Left colon (tissue), 2 donors: ENCODE results near the gene TBC1D17. TPM values are rescaled to one million over a fixed set of nuclear protein-coding genes. Genes with fewer than 3 reads are reported as not detected.
A peak's percentile ranks its signal among the peaks of the same experiment; 100 is the strongest.

ENCODE experiments used
- ATAC-seq: fragments of 200-7000 bp; cut with Tn5 transposase; one replicate; pipeline ENCODE4 v1.9.1; 2020; ENCODE audit warnings: mild to moderate bottlenecking, moderate library complexity
- DNase-seq, 2 donors: peaks; one replicate each; pipeline ENCODE4 v3.0.0-alpha.2; 2020
- intact Hi-C, 2 donors: fragments of 100-400 bp; cut with DNase I in 1 of 2; cut with micrococcal nuclease in 1 of 2; formaldehyde crosslinking; loops; one replicate each; pipeline versions ENCODE4 v1.11.2 to v1.14.0; 2022; cut with DNase I, micrococcal nuclease
- microRNA-seq, 2 donors: library from miRNA; unstranded; fragments of <30 nt; microRNA quantifications; one replicate each; pipeline versions ENCODE4 v1.1.0 to v1.2.0, GENCODE V29; 2020
- total RNA-seq, 2 donors: library from RNA; stranded (reverse); fragmentation: NEBNext Ultra II Directional; extraction: Animal tissue kit (Norgen Biotek cat#: 25700); gene quantifications; one replicate each; pipeline ENCODE4 v1.2.1, GENCODE V29; 2021
- donor health status: DM: no; HTN: no; CAD: no.
- donor health status: DM: yes; HTN: yes; CAD: no.

The TBC1D17 gene
- total RNA-seq, 2 donors from 2014 or later = 32.8 to 36.4 TPM

- no peak for ATAC-seq
- intact Hi-C loops = no loop called here
- DNase-seq = no peak
Measured at GRCh38 chr19:49927526-49928264, 50.2 kb downstream of the TBC1D17 start.

GRCh38 chr19:49929121-49929610 lies 51.7 kb downstream of the TBC1D17 start, which contains the start of the genes ATF5 and NUP62:
ATF5 (plus strand) TSS chr19:49929205; CDS start chr19:49930851, 1,646 bp downstream.
NUP62 (minus strand) TSS chr19:49929504; CDS start chr19:49909807, 19,697 bp downstream.
- DNase-seq = peak; percentile 84 to 93
- peak; percentile 71 for ATAC-seq
- intact Hi-C loops = no loop called here

- ATAC-seq (peak; percentile 84), DNase-seq (peak; percentile 93 to 96)
- intact Hi-C loops = no loop called here
Measured at GRCh38 chr19:49929611-49930482, 52.3 kb downstream of the TBC1D17 start.

GRCh38 chr19:49930483-49931011 lies 53.0 kb downstream of the TBC1D17 start:
- DNase-seq (peak; percentile 35 to 49), ATAC-seq (no peak)
- intact Hi-C loops = no loop called here

GRCh38 chr19:49931293-49932040 lies 54.0 kb downstream of the TBC1D17 start:
- DNase-seq = no peak
- ATAC-seq = no peak
- intact Hi-C loops = no loop called here

- intact Hi-C loops = no loop called here
- ATAC-seq (no peak), DNase-seq (no peak)
Measured at GRCh38 chr19:49932041-49932451, 54.5 kb downstream of the TBC1D17 start.

GRCh38 chr19:49932731-49933131 lies 55.2 kb downstream of the TBC1D17 start:
- no peak for DNase-seq
- intact Hi-C loops = no loop called here
- no peak for ATAC-seq

- no peak for DNase-seq
- intact Hi-C loops = no loop called here
- ATAC-seq = no peak
Measured at GRCh38 chr19:49933643-49934042, 56.1 kb downstream of the TBC1D17 start.

GRCh38 chr19:49936549-49936948 lies 59.0 kb downstream of the TBC1D17 start:
- ATAC-seq (no peak), DNase-seq (no peak)
- intact Hi-C loops = loop anchor here in 1 of 2 donors (5.0 kb wide), 1 partner anchor 46 kb away; no protein-coding TSS in a partner anchor

GRCh38 chr19:49937750-49938381 lies 60.4 kb downstream of the TBC1D17 start:
- ATAC-seq (peak; percentile 89), DNase-seq (peak in 1 of 2 donors; percentile 81)
- intact Hi-C loops = loop anchor here in 1 of 2 donors (5.0 kb wide), 1 partner anchor 44 kb away; no protein-coding TSS in a partner anchor

Small RNAs within 50 kb of the gene (microRNA-seq; reads per million reads assigned to microRNA genes)
- gene MIR4749 (0.53 to 10.9 reads per million in 2 donors), gene MIR4750 (0 to 1.6 reads per million in 2 donors), gene MIR6800 (0.53 to 1.4 reads per million in 2 donors)

Other genes with a start within 250 kb of the TBC1D17 start
- 10 to 100 TPM; 41.7 to 76.6 TPM for gene RRAS, start 237.6 kb upstream of the TBC1D17 start, total RNA-seq
- gene SCAF1, start 235.5 kb upstream of the TBC1D17 start, total RNA-seq = 10 to 100 TPM; 60.9 to 62.7 TPM
- gene IRF3, start 211.8 kb upstream of the TBC1D17 start, total RNA-seq = 10 to 100 TPM; 69.0 to 83.1 TPM
- gene BCL2L12, start 211.8 kb upstream of the TBC1D17 start, total RNA-seq = 10 to 100 TPM; 13.8 to 14.9 TPM
- 10 to 100 TPM; 66.7 to 83.9 TPM for gene PRMT1, start 200.4 kb upstream of the TBC1D17 start, total RNA-seq
- gene ADM5, start 188.1 kb upstream of the TBC1D17 start, total RNA-seq = 1 to 10 TPM in 1 of 2 donors, under 1 TPM in 1; 0.98 to 1.1 TPM
- gene CPT1C, start 186.6 kb upstream of the TBC1D17 start, total RNA-seq = 1 to 10 TPM; 1.5 to 2.0 TPM
- under 1 TPM; 0.21 to 0.22 TPM for gene TSKS, start 114.4 kb upstream of the TBC1D17 start, total RNA-seq
- 10 to 100 TPM; 71.2 to 72.9 TPM for gene AP2A1, start 110.7 kb upstream of the TBC1D17 start, total RNA-seq
- 1 to 10 TPM; 7.6 to 10.0 TPM for gene FUZ, start 64.4 kb upstream of the TBC1D17 start, total RNA-seq
- 10 to 100 TPM; 52.6 to 52.8 TPM for gene MED25, start 59.4 kb upstream of the TBC1D17 start, total RNA-seq
- gene PTOV1, start 26.5 kb upstream of the TBC1D17 start, total RNA-seq = 10 to 100 TPM; 95.3 to 95.5 TPM
- gene PNKP, start 10.1 kb upstream of the TBC1D17 start, total RNA-seq = 10 to 100 TPM; 62.3 to 76.7 TPM
- gene AKT1S1, start 347 bp upstream of the TBC1D17 start, total RNA-seq = 10 to 100 TPM; 30.3 to 43.3 TPM
- gene IL4I1, start 19.2 kb downstream of the TBC1D17 start, total RNA-seq = 1 to 10 TPM in 1 of 2 donors, under 1 TPM in 1; 0.67 to 1.3 TPM
- gene ATF5, start 51.5 kb downstream of the TBC1D17 start, total RNA-seq = 10 to 100 TPM; 13.2 to 16.7 TPM
- gene NUP62, start 51.8 kb downstream of the TBC1D17 start, total RNA-seq = 10 to 100 TPM; 31.5 to 37.1 TPM
- under 1 TPM; 0.40 to 0.75 TPM for gene SIGLEC11, start 83.5 kb downstream of the TBC1D17 start, total RNA-seq
- 10 to 100 TPM; 48.2 to 55.3 TPM for gene VRK3, start 147.7 kb downstream of the TBC1D17 start, total RNA-seq
- 1 to 10 TPM; 4.9 to 5.9 TPM for gene ZNF473, start 148.3 kb downstream of the TBC1D17 start, total RNA-seq